HG03354 (cell line): ENCODE results near the gene LRRC53.

Experiments used
- ATAC-seq: cut with Tn5 transposase; IDR thresholded peaks from one replicate; pipeline ENCODE4 v1.9.1; 2021; ENCODE audit warnings: mild to moderate bottlenecking; ENCODE audit not compliant: unreplicated experiment, poor library complexity, severe bottlenecking

The LRRC53 gene

DNA sequence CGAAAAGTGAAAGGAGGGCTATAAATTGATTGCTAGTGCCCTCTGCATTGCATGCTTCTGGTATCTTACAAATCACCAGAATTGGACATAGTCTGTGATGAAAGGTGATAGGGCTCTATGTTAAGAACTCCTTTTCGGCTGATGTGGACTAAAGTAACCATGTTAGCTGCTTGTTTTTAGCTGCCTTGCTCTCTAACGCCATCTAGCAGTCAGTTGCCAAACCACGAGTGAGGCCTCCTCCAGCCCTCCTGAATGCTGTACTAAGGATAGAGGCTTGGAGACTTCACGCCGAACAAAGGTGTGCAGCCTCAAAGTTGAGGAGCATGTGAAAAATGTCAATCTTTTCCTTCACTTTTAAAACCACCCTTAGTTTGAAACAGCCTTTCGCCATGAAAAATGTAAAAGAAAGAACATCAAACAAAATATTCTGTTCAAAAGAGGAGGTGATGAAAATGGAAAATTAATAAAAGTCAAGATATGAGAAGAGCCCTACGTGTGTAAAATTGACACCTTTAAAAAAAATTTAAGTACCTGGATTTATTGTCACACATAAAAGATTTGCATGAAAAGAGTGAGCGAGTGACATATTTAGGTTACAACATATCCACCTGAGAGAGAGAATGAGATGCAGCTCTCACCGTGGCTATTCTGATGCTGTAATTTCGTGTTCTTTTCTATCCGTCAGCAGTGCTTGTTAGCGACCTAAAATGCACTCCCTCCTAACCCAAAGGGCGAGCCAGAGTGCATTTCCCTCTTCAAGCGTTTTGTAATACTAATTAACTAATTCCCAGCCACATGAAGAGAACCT lies 8.1 kb downstream of the LRRC53 start:
- ATAC-seq: peak; percentile 95

DNA sequence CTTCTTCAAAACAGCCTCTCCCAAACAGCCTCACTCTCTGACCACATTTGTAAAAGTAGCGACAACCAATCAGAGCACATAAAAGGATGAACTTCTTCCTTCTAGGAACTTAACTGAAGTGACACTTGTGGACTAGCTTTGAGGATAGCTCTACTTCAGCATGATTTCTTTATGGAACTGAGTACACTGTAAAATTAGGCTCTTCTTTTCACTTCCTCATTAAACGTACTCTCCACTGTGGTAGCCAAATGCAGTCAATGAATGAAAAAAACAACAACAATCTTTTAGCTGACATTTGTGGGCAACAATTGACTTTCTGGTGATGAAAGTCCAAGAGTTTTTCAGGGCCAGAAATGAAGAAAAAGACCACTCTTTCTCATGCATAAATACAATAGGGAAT lies 9.6 kb downstream of the LRRC53 start:
- ATAC-seq: peak; percentile 43

DNA sequence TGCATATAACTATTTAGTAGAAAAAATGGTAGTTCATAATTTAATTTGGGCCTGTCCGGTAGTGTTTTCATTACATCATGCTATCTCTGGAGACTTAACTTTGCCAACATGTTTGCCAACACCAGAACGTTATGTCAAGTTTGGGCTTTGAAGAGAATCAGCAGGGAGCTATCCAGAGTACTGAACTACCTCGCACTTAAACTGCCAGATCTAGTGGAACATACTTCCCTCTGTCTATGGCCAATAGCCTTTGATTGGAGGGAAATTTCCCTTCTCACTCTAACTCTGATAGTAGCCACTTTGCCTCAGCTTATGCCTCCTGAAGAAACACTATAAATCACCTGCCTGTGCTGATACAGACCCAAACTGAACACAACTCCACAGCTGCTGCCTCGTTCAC lies 10.0 kb downstream of the LRRC53 start:
- peak; percentile 45 for ATAC-seq

DNA sequence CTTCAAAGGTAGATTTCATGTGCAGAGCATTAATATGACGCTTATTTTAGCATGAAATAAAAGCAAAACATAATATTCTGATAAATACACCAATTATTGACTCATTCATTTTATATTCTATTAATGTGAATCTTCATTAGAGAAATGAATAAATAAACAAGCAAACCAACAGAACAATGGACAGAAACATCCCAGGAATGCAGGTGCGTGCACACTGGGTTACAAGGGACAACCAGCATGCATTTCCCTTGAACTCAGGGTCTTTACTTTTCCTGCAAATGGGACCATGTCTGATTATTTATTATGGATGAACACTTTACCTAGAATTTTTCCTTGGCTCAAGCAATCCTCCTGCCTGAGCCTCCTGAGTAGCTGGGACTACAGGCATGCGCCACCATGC lies 13.5 kb downstream of the LRRC53 start:
- ATAC-seq: no peak

DNA sequence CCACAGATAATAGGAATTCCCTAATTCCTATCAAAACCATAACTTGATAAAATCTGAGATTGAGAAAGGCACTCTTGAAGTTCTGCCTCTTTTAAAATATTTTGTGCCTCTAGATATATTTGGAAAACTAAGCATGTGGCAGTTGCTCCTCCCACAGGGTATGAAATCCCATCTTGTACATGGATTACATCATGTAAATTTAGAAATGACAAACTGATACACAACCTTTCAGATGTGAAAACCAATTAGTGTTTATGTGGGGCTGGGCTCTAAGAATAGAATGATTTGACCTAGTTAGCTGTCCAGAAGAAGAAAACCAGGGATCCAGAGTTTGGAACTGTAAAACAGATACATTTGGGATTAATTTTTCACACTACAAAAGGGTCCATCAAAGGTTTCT lies 15.7 kb downstream of the LRRC53 start:
- no peak for ATAC-seq

DNA sequence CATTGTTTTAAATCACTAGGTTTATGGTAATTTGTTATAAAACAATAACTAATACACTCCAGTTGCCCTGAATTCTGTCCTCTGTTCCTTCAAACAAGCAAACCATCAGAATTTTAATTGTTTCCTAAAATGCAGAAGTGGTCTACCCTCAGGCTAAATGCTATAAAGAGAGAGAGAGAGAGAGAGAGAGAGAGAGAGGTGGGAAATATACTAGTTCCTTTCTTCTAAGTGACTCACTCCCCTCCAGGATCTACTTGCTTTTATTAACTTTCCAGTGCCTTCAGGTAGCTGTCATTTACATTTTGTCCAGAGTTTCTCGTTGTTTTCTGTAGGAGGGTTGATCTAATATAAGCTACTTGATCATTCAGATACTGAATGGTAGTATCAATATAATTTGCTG lies 26.4 kb downstream of the LRRC53 start:
- no peak for ATAC-seq

DNA sequence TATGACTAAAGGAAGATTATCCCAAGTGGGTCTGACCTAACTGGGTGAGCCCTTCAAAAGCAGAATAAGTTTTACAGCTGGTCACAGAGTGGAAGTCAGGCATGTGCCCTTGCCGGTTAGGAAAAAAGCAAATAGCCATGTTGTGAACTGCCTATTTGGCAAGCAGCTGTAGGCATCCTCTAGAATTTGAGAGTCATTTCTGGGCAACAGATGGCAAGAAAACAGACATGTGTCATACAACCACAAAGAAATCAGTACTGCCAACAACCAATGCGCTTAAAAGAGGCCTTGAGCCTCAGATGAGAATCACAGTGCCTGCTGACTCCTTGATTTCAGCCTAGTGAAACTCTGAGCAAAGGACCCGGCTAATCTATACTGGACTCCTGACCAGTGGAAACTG lies 26.8 kb downstream of the LRRC53 start:
- ATAC-seq: no peak

DNA sequence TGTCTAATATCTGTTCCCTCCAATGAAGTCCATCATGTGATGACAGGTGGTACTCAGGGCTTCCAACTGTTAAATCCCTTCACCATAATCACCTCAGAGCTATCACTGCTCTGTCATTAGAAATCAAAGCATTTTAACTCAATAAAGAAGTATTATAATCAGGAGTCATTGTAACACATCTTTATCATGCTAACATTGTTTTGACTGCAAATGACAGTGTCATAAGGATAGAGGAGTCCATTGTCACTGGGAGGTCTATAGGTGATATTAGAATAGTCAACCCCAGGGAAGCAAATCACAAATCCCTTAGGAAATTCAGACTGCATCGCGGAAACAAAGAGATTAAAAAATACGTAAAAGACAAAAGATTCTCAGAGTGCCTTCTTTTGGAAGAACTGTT lies 30.8 kb downstream of the LRRC53 start:
- ATAC-seq: no peak

DNA sequence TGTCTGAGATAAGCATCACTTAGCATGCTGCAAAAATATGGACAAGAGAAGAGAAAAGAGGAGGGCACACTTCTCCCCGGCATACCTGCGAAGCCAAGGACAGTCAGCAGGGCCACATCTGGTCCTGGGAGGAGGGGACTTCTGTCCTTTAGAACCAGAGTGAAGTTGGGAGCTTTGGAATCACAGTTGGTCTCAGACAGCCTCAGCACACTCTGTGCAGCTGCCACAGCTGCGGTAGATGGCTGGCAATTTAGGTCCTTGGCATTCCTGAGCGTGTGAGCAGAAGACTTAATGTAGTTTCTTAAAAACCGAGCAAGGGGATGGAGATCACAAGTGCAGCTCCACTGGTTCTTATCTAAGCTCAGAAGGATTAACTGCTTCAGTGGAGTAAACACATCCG lies 32.3 kb downstream of the LRRC53 start:
- no peak for ATAC-seq

DNA sequence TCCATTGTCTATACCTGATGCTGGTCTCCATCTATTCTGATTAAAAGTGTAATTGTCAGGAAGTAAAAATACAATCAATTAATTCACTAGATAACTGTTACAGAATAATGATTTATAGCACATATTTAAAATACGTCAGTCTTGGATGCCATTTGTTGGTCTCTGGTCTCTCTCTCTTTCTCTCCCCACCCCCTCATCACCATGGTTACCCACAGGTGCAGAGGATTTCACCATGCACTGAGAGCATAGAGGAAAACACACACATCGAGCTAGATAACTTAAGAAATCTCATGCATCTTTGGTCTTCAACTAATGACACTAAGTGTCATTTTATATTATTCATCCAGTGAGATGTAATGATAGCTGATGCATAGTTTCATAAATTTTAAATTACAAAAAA lies 33.4 kb downstream of the LRRC53 start:
- no peak for ATAC-seq

DNA sequence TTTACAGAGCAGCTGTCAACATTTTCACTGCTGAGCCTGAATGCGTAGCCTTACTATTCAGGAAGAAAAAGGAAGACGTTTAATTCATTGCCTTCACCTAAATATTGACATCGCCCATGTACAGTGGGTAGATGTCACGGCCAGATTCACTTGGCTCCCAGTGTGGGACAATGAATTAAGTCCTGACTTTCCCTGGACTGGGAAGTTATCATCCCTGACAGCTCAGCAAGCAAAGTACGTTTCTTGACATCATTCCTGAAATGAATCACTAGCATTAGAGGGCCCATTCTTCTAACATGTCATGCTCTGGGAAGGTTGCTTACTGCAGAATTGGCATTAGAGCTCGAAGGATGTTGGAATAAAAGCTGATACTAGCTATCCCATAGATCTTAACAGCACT lies 37.8 kb downstream of the LRRC53 start:
- no peak for ATAC-seq

DNA sequence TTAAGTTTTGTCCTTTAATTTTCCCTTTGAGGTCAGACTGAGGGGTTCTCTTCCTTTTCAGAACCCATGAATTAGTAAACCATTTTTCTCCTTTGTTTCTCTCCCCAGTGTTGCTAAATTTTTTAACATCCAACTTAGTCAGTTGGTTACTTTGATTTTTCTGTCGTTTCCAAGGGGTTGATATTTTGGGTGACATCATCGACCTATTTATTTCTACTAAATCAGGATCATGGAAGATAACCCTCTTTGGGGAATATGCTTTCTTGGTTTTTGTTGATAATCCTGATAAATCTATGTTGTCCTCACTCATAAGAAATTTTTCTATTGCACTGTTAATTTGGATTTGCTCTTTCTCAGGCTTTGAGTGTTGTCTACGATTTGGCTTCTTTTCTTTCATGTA lies 40.9 kb downstream of the LRRC53 start:
- no peak for ATAC-seq

DNA sequence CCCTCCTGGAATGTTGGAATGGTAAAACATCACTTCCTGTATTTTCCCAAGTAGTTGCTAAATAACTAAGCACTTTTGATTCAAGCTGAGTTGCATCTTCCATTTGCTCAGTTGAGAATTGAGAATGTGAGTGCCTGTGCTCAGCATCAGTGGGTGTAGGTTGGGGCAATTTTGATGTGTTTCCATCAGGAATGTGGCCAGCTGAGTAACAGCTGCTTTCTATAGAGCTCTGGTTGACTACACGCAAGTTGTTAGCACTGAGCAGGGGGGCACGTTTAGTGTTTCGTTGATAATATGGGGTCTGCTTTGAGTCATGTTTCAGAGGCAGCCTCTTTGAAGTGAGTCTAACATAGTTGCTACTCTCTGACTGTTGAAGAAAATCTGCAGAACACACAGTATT lies 41.5 kb downstream of the LRRC53 start:
- no peak for ATAC-seq

DNA sequence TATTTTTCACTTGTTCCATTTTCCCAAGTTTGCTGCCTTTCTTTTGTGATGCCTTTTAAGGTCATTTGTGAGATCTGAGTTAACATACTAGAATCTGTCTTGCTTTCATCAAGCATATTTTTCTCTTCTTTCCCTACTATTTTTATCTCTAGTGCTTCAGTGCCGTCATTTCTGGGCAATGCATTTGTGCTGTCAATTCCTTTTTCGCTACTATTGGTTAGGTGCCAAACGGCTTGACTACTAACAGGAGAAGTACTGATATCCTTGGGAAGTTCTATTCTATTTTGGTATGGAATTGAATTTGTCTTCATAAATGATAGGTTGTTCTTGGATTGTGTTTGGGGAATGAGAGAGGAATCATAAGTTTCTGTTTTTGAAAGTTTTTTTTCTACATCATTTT lies 42.2 kb downstream of the LRRC53 start:
- no peak for ATAC-seq

DNA sequence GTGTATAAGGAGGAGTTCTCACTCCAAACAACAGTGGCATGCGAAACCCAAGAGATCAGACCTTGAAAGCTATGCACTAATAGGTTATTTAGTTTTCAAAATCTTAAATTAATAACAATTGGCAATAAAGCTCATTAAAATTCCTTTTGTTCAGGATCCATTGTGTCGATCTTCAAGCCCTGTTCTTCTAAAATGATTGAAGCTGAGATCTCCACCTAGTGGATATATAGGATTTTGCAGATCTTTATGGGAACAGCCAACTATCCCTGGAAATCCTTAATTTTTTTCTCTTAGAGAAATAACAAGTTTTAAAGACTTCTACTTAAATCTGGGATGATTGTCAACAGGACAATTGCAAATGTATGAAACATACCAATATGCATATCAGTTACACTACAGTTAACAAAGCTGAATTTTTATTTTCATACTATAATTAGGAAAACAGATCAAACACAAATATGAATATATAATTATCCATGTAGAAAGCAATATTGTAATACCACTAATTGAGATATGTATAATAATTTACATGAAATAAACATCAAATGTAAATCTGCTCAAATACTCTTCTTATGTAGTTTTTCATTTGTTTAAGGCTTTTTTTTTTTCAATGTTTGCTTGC lies 43.3 kb downstream of the LRRC53 start:
- ATAC-seq: no peak

DNA sequence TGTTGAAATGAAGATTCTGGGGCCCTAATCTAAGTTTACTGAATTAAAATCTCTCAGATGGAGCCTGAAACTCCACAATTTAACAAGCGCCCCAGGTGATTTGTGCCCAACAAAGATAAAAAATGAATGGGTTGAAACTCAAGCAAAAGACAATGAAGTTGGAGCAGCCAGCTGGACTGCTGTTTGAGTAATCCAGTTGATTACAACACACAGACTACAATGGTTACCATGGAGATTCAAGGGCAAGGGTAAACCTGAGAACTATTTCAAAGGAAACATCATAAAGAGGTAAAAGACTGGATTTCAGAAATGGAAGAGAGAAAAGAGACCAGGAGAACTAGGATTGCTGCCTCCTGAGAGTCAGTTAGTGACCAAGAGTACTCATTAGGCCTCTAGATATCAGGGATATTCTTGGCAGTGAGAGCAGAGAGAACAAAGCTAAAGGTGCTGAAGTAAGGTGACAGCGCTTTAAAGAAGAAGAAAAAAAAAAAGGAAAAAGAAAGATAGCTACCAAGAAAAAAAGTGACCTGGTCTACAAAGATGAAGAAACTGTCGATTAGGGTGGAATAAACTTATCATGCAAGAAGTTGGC lies 44.5 kb downstream of the LRRC53 start:
- no peak for ATAC-seq

DNA sequence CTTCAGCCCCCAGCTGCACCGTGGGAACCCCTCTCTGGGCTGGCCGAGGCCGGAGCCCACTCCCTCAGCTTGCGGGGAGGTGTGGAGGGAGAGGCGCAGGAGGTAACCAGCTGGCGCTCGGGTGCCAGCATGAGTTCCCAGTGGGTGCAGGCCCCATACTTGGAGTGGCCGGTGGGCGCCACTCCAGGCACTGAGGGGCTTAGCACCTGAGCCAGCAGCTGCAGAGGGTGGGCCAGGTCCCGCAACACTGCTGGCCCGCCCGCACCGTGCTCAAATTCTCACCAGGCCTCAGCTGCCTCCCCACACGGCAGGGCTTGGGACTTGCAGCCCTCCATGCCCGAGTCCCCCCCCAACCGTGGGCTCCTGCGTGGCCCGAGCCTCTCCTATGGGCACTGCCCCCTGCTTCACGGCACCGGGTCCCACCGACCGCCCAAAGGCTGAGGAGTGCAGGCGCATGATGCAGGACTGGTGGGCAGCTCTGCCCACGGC lies 47.2 kb downstream of the LRRC53 start:
- no peak for ATAC-seq

DNA sequence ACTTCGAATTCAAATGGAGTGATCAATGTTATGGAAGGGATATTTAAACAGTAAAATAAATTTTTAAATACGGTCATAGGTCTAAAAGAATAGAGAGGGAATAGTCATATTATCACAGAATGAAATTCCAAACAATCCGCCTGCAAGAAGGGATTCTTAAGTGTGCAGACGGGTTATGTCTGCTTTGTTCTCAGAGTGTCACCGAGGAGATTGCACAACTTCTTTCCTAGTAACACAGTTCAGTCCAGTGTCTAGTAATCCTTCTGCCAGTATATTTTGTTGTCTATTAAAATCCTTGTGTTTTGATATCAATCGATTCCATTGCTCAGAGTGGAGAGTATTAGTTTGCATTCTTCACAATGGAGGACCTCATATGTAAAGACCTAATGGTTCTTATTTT lies 48.4 kb downstream of the LRRC53 start:
- ATAC-seq: no peak

DNA sequence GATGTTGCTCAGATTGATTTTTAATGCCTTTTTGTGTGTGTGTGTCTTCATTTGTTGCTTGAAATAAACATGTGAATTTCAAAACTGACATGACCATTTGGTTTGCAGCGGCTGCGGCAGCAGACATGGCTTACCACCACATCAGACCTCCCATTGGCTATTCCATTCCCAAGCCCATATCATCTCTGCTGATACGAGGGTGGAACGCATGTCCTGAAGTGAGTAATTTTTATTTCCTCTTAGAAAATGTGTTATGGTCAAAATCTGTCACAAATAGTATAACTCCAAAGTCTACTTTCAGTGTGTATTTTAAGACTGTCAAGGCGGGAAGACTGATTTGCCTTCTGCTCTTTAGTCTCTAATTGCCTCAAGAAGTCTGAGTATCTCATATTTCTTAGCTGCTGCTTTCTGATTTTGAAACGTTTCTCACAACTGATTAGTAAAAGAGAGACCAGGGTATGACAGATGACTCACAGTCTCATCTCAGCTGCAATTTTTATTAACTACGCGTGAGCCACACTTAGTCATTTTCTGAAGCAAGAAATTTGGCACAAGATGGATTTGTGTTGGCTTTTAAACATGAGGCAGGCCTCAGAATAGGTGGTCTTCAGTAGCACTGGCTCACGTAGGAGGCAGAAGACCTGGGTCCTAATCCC lies 49.0 kb downstream of the LRRC53 start:
- peak; percentile 68 for ATAC-seq

DNA sequence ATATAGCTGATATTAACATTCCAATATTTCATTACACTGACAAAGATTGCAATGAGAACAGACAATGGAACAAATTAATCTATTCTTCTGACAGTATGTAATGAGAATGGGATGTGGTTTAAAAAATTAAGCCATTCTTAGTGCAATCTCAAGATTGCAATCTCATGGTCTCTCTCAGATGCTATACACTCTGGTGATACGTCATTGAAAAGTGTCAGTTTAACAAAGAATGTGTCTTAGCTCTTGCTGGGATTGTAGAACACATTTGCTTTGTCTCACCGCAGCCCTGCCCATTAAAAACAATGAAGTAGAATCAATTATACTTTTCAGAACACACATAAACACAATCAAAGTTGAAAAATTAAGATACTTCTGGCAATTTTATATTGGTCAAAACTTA lies 55.2 kb downstream of the LRRC53 start:
- ATAC-seq: no peak

DNA sequence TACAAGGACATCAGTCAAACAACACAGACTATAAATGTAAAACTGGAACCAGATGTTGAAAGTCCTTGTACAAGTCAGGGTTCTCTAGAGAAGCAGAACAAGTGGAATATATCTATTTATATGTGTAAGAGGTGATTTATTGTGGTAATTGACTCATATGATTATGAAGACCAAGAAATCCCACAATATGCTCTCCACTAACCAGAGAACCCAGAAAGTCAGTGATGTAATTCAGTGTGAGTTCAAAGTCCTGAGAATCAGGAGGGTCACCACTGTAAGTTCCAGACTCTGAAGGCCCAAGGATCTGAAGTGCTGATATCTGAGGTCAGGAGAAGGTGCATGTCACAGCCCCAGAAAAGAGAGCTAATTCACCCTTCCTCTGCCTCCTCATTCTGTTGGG lies 57.0 kb downstream of the LRRC53 start:
- no peak for ATAC-seq
